ENCODE data around the gene UCP3. TPM values are rescaled to one million over a fixed set of nuclear protein-coding genes. Genes with fewer than 3 reads are reported as not detected.

Gene UCP3
- total RNA-seq, 4 donors from 2014 or later, result 0.74 to 2.8 (median 1.2) TPM

DNA sequence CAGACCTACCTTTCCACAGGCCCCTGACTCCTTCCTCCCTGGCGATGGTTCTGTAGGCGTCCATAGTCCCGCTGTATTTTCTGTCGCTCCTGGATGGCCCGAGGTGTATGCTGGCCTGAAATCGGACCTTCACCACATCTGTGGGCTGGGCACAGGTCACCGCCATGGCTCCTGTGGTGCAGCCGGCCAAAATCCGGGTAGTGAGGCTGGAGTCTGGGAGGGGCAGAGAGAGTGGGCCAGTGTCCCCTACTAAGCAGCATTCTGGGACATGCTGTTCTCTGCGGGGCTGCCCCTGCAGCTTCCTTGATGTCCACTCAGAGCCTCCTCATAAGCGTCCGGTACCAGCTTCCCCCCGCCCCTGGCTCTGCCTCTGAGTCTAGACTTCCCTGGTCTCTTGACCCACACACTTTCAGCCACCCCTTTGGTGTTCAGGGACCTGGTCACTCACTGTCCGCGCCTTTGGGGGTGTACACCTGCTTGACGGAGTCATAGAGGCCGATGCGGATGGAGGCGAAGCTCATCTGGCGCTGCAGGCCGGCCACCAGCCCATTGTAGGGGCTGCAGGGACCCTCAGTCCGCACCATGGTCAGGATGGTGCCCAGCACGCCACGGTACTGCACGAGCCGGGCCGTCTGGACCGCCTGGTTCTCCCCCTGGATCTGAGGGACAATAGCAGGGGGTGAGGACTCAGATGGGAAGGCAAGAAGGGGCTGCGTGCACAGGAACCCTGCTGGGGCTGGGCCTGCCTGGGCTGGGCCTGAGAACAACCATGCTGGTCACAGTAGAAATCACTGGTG lies 3.0 kb downstream of the UCP3 start:
- TF ChIP-seq, protein P1, sequence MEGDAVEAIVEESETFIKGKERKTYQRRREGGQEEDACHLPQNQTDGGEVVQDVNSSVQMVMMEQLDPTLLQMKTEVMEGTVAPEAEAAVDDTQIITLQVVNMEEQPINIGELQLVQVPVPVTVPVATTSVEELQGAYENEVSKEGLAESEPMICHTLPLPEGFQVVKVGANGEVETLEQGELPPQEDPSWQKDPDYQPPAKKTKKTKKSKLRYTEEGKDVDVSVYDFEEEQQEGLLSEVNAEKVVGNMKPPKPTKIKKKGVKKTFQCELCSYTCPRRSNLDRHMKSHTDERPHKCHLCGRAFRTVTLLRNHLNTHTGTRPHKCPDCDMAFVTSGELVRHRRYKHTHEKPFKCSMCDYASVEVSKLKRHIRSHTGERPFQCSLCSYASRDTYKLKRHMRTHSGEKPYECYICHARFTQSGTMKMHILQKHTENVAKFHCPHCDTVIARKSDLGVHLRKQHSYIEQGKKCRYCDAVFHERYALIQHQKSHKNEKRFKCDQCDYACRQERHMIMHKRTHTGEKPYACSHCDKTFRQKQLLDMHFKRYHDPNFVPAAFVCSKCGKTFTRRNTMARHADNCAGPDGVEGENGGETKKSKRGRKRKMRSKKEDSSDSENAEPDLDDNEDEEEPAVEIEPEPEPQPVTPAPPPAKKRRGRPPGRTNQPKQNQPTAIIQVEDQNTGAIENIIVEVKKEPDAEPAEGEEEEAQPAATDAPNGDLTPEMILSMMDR (IDR thresholded peaks at IDR 0.05), result no peak
- no peak for DNase-seq (ENCODE audit: low spot score)
- ATAC-seq (ENCODE audit: low FRiP score), result no peak

DNA sequence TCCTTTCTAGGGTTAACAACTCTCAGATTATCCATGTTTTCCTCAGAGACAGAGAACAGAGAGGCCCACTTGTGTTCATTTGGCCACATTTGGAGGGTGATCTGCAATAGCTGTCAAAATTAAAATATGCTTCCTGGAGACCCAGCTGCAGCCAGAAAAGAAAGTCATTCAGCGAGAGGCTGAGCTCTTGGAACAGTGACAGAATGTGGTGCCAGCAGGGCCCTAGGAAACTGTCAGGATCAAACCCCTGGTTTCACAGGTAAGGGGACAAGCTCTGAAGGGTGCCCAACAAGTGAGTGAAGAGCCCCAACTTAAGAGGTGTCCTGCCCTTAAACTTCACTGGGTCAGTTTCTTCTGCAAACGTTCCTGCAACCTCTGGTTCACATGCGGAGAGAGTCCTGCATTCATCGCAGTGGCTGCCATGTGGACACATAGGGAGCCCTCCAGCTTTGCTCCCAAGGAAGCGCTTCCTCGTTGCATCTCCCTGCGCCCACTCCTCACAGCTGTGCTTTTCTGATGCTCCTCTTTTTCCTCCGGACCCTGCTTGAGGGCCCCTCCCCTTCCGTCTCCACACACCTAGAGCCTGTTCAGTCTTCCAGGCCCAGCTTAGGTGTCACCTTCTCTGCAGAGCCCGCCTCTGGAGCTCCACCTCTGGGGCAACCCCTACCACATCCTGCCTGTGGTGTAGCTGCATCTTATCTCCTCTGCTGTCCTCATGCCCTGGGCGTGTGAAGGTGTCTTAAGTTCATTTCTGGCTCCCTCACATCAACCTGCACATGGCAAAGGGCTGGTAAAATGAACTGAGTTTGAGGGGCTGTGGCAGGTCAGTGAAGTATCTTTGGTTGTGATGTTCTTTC lies 3.9 kb downstream of the UCP3 start:
- DNase-seq (ENCODE audit: low spot score) (no peak), ATAC-seq (ENCODE audit: low FRiP score) (no peak)
- TF ChIP-seq, protein P1 (IDR thresholded peaks at IDR 0.05), result no peak

DNA sequence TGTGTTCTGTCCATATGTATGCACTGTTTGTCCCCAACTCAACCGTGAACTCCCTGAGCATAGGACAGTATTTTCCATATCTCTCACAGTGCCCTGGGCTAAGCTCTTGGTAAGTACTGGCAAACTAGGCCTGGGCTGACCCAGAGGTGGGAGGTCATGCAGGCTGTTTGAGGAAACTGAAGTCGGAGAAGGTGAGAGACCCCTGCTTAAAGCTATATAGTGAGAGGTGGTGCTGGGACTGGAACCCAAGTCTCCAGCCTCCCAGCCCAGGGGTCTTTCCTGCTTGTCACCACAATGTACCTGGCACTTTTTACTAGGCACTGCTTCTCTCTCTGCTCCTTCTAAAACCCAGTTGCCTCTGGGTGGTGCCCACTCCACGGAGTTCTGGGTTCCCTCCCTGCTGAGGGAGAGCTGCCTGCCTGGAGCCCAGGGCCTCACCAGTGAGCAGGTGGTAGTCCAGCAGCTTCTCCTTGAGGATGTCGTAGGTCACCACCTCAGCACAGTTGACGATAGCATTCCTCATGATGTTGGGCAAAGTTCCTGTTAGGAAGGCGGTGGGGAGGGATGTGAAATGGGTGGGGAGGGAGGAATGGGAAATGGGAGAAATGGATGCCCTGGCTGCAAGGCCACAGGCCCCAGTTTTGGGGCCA lies 4.7 kb downstream of the UCP3 start:
- no peak for ATAC-seq (ENCODE audit: low FRiP score)
- TF ChIP-seq, protein P1 (IDR thresholded peaks at IDR 0.05), result no peak
- no peak for DNase-seq (ENCODE audit: low spot score)

DNA sequence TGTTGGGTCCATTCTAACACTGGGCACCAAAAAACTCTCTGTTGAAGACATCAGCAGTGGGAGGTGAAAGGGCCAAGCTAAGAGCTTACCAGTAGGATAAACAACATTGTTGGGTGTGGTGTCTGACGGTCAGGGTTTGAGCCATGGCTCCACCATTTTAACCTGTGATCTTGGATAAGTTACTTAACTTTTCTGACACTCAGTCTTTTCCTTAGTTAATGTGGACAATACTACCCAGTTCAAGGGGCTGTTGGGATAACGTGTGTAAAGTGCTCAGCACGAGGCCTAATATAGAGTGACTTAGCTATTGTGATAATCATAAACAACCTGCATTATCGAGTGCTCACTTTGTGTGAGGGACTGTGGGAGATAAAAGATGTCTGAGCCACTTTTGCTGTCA lies 6.1 kb downstream of the UCP3 start:
- ATAC-seq (ENCODE audit: low FRiP score) (no peak), DNase-seq (ENCODE audit: low spot score) (no peak)
- TF ChIP-seq, protein P1 (IDR thresholded peaks at IDR 0.05), result no peak

DNA sequence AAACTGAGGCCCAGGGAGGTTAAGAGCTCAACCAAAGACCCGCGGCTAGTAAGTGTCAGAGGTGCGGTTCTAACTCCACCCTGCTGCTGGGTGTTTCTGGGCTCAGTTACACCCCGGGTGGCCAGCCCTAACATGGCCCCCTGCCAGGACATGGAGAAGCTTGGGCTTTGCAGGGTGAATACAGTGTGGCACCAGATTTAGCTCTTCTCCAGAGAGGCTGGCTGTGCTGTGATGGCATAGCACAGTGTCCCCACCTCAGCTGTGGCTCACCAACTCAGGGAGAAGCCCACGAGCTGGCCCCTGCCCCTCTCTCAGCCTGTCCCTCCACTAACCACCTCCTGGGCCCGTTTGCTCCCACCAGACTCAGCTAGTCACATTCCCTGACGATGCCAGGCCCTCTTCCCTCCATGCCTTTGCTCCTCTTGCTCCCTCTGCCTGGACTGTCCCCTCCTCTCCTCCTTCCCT lies 7.0 kb downstream of the UCP3 start:
- TF ChIP-seq, protein P1 (IDR thresholded peaks at IDR 0.05), result no peak
- ATAC-seq (ENCODE audit: low FRiP score), result no peak
- DNase-seq (ENCODE audit: low spot score), result no peak

DNA sequence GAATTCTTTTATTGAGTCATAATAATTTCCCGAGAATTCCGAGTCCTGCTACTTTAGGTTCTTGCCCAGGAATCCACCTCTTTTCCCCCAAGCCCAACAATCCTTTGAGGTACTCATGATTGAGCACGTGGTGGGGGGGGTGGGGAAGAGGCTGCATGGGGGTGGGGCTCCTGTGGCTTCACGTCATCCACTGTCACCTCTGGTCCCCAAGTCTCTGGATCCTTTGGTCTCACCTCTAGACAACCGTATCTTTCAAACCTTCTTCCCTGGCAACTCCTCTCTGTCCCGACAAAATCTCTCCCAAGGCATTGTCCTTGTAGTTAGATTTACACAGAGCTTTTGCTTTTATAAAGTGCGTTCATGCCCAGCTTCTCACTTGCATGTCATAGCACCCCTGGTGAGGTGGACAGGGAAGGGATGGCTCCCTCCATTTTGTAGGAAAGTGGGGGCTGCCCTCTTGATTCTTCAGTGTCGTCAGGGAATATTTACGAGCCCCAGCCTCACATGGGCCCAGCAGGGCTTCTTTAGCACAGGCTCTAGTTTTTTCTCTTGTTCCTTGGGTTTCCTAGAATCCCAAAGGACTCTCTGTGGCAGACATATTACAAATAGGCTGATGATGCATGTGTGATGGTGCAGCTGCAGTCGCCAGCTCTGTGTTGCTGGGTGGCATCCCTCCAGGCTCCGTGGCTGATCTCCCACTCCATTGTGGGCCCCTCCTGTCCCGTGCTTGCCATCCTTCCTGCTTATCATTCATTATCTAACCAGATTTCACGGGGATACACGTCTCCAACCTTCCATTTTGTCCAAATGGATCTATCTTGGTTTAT lies 8.4 kb downstream of the UCP3 start:
- TF ChIP-seq, protein P1 (IDR thresholded peaks at IDR 0.05), result no peak
- DNase-seq (ENCODE audit: low spot score) (no peak), ATAC-seq (ENCODE audit: low FRiP score) (no peak)

All from omental fat pad (tissue), 4 donors.